HG02970 (cell line): ENCODE results near the gene AKAP12.

Experiments
- ATAC-seq: cut with Tn5 transposase; IDR thresholded peaks from one replicate; pipeline ENCODE4 v1.9.1; 2021; ENCODE audit warnings: mild to moderate bottlenecking, moderate library complexity, moderate number of reproducible peaks; ENCODE audit not compliant: unreplicated experiment, low FRiP score

AKAP12 gene

DNA sequence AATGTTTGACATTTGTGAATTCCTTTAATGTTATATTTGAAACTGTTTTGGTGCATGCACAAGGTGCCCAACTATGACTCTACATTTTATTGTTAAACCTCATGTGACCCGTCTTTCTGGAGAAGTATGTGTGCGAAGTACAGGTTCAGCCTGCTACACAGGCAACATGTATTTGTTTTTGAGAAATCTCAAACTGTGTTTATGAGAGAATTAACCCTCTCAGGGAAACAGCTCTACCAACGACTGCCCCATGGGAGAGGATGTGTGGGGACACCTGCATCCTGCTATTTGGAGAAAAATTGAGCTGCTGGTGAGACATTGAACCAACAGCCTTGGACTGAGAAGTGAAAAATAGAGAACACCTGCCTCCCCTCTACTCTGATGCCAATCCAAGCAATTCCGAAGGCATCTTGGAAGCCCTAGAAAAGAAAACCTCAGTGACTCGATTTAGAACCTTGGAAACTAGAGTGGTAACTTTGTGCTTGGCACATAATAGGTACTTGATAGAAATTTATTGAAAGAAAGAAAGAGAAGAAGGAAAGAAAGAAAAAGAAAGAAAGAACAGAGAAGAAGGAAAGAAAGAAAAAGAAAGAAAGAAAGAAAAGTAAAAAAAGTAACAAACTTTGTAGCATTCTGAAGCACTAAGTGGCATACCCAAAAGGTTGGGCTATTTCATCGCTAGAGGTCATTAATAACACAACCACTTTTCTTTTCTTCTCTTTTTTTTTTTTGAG lies 2.9 kb upstream of the AKAP12 start:
- no peak for ATAC-seq

DNA sequence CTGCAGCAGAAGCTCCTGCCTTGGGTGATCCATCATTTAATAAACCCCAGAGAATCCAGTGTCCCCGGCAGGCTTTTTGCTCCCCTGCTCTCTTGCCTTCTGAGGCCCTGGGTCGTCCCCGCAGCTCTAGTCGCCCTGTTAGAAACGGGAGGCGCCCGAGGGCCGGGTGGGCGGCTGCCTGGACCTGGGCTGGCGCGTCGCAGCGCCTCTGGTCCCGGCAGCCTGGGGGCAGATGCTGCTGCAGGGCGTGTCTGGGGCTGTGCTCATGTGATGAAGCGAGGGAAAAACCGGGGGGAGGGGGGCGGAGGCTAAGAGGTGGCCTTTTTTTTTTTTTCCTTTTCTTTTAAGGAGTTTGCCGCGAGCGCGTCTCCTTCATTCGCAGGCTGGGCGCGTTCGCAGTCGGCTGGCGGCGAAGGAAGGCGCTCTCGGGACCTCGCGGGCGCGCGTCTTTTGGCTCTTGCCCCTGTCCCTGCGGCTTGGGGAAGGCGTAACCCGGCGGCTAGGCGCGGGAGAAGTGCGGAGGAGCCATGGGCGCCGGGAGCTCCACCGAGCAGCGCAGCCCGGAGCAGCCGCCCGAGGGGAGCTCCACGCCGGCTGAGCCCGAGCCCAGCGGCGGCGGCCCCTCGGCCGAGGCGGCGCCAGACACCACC lies 394 bp downstream of the AKAP12 start:
- ATAC-seq: no peak

DNA sequence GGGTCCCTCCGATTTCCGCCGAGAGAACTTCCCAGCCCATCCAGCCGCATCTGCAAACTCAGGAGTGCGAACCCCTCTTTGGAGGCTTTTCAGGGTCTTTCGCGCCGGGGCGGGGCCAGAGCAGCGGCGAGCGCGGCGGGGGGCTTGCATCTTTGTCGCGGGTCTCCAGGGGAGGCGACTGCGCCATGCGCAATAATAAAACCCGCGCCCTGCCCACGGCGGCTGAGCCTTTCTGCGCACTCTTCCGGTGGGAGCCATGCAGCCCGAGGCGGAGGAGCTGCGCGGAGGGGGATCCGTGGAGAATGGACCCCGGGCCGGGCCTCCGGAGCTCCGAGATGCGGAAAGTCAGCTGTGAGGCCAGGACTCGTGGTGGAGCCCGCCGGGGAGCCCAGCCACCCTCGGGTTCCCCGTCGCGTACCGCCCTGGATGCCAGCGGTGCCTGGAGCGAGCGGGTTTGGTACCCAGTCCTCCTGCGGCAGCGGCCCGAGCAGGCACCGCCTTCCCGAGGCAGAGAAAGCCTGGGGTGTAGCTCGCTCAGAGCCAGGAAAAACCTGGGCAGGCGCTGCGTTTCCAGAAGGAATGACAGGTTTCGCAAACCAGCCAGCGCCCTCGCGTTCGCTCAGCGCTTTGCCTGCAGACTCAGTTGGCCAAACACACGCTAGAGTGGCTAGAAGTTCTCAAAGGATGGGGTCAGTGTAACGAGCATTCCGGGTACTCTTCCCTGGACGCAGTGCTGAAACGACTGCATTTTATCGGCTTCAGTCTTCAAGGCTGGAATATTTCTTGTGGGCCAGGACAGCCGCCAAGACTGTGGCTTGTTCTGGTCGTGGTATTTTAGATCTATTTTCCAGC lies 1.2 kb downstream of the AKAP12 start:
- no peak for ATAC-seq

DNA sequence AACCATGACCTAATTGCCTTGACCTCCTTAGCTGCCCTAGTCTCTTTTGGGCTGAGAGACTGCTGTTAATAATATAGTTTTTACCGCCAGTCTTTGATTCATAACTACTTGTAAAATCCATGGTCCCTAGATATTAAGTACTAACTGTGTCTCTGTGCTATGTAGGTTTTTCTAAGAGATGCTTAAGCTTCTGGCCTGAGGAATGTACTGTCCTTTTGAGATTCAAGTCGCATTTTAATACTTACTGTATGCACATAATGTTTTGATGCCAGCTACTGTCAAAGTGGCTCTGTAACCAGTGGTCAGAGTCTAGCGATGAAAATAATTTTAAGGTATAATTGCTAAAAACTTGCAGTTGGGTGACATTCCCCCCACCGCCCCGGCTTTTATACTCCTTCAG lies 2.1 kb downstream of the AKAP12 start:
- ATAC-seq: no peak

DNA sequence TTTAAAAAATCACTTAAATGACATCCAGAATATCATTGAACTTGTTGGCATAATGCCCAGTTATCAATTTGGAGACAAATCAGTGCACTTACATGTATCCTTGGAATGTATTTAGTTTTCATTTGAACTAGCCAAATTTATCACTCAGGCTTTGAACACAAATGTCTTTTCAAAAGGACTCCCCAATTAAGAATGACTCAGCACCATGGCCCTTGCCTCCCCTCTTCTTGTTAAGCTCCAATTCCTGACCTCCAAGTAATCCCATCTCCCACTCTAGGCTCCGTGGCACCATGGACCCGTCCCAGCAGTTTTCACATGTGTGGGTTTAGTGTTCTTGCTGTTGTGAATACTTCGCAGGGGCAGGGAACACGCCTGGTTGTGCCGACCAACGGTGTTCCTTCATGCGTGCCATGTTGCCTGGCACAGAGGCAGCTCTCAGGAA lies 2.7 kb downstream of the AKAP12 start:
- ATAC-seq: no peak

DNA sequence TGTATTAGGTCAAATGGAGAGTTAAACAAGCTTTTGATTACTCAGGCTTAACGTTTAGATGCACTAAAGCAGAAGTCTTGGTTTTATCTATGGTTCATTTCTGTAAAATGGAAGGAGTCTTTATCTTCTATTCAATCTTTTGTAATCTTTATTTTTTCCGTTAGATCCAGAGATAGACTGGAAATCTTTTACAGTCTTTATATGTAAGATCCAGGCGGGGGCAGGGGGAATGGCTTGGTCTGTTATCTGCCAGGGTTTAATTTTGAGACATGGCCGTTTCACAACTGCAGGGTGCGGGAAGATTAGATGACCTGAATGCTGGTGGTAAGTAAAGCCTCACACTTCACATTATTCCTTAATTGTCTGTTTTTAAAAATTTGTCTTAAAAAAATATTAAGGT lies 3.7 kb downstream of the AKAP12 start:
- no peak for ATAC-seq

DNA sequence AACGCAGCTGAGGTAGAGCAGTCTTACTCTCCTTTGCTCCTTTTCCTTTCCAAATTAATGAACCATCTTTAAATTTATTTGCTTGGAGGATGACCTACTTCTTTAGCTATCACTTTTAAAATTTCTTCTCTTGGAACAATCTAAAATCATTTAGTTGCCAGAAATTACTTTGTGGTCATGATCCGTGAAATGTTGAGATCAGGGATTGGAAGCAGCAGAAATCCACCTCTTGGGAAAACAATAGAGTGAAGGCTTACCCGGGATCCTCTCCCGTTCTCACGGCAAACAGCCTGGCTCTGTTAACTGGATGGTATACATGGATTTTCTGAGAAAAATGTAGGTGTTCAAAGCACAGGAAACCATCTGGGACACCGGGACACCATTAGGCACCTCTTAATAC lies 7.7 kb downstream of the AKAP12 start:
- no peak for ATAC-seq

DNA sequence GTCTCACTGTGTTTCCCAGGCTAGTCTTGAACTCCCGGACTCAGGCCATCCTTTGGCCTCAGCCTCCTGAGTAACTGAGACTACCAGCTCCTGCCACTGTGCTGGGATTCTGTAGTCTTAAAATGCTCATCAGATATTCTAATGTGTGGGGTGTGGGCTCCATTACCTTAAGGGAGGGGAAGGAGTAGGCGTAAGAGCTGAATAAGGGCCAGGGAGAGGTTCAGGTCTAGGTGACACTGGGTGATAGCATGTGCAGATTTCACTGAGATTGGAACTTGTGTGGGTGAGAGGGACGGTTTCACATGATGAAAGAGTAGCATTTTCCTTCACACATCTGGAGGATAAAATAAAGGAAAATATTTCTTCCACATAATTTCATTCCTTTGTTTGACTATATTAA lies 8.5 kb downstream of the AKAP12 start:
- ATAC-seq: no peak

DNA sequence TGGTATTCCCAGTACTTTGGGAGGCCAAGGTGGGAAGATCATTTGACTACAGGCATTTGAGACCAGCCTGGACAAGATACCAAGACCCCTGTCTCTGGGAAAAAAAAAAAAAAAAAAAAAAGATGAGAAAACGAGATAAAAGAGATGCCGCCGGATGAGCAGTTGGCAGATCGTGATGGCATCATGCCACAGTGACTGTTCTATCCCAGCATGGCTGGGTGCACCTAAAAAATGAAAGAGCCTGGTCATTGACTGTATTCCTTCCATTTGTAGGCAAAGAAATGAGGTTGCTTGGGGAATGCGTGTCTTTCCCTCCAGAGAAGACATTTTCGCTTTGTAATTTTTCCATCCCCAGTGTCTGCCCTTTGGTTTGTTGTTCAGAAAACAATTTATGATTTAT lies 12.9 kb downstream of the AKAP12 start:
- ATAC-seq: no peak

DNA sequence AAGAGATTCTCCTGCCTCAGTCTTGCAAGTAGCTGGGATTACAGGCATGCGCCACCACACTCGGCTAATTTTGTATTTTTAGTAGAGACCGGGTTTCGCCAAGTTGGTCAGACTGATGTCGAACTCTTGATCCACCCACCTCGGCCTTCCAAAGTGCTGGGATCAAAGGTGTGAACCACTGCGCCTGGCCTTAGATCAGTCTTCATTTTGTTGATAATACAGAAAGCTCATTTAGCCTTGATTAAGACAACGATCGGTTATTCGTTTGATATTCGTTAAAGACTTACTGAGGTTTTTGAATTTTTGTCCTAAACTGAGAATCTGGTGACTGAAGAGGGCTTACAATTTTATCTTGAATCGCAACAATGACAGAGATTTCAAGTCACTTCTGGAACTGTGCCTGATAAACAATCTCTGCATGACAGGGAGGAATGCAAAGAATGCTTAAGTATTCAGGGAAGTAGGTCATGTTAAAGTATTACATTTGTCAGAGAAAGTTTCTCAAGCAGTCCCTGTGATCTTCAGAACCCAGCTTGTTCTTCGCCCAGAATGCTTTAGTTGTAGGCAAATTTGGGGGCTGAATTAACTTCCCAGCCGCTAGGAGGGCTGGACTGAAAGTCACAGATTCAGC lies 14.8 kb downstream of the AKAP12 start:
- ATAC-seq: no peak

DNA sequence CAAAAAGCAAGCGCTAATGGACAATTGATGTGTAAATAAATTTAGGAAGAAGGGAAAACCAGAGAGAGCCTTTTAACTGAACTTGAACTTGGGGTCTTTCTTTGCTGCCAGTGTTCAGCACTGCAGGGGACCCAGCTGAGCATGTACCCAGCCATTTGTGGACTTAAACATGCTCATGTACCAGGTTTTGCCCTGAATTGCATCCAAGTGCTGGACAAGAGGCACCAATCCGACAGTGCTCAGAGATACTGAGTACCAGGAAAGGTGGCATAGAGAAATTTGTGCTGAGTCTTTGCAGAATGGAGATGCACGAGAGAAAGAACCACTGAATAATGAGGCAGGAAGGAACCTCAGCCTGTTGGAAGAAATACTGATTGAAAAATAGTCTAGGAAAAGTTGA lies 16.0 kb downstream of the AKAP12 start:
- no peak for ATAC-seq

DNA sequence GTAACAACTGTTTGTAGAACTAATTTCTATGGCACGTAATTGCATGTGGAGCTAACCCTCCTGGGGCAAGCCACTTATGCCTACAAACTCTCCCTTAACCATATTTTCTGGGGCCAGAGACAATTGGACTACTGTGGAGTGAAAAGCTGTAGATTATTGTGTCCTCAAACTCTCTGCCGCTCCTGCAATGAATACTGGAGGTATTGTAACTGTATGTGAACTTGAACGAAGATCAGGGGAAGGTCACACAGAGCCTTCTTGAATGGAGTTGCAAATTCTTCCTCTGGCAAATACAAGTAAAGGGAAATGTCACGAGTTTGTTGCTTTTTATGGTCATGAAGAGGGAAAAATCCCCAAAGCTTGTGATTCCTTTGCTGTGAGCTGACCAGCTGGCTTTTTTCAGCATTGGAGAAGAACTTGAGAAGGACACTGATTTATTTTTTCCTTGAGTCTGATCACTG lies 18.2 kb downstream of the AKAP12 start:
- ATAC-seq: no peak

DNA sequence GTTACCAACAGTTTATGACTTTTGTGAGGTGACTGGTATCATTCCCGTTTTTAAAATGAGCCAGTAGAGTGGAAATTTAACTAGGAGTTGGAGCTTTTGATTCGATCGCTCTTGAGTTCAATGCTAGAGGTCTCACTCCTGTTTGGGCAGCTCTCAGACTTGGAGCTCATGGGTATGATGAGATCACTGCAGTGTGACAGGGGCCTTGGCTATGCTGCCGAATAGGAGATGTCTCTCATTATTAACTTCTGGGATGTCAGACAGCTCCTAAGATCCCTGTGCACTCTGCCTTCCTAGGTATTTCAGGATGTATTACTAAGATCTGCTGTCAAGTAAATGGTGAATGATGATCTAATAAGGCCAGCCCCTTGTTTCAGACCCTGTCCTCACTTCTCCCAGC lies 20.4 kb downstream of the AKAP12 start:
- ATAC-seq: no peak

DNA sequence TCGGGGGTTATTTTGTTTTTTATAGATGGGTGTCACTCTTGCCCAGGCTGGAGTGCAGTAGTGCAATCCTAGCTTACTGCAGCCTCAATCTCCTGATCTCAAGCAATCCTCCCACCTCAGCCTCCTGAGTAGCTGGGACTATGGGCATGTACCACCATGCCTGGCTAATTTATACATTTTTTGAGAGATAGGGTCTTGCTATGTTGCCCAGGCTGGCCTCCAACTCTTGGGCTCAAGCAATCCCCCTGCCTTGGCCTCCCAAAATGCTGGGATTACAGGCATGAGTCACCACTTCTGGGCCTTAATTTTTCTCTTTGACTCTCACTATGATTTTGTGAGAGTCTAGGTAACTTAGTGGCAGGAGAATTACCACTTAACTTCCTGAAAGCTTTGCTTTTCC lies 23.3 kb downstream of the AKAP12 start:
- no peak for ATAC-seq

DNA sequence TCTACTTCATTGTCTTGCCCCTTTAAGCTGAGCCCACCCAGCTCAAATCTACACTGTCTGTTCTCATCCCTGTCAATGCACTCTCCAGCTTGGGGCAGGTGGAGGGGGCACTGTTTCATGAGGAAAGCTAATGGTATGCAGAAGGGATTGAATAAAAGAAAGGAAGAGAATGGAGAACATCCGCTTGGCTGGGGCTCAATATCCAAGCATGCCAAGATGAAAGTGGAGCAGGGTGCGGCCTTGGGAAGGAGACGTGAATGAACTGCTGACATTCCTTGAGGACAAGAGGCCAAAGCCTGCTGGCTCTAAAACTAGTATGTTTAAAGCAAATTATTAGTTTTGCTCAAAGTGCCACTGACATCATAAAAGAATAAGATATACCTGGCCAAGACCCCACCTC lies 24.2 kb downstream of the AKAP12 start:
- no peak for ATAC-seq

DNA sequence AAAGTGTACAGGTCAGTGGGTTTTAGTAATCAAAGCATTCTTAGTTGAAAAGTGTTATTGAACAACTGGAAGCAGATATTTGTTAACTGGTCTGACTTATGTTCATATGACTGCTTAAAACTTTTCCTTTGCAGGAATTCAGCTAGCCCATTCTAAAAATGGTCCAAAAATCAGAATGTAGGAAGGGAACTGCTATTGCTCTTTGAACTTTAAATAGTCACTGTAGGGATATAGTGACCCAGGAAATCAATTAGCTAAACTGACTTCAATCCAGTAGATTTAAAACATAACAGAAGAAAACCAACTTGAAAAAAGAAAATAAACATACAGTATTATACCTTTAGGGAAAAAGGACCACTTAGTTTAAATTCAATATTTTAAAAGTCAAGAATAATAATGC lies 25.5 kb downstream of the AKAP12 start:
- no peak for ATAC-seq

DNA sequence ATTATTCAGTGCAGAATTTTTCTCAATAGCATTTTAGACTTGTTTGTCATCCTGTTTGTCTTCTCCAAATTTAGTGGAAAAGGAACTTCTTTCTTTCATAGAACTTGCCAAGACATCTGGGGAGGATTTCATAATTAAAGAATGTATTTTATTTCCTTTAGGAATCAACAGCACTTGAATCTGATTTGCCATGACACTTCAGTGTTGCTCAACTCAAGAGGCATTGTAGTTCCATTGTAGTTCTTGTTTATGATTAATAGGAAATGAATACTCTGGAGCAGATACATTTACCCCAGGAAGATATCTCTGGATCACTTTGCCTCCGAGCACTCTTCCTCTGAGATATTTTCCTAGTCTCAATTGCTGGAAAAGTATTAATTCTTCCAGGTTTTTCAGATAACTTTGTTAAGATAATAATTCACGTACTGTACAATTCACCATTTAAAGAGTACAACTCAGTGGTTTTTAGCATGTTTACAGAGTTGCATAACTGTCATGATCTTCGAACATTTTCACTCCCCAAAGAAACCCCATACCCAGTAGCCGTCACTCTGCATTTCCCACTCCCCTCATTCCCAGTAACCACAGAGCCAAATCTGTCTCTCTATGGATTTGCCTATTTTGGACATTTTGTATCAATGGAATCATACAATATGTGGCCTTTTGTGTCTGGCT lies 29.7 kb downstream of the AKAP12 start:
- no peak for ATAC-seq

DNA sequence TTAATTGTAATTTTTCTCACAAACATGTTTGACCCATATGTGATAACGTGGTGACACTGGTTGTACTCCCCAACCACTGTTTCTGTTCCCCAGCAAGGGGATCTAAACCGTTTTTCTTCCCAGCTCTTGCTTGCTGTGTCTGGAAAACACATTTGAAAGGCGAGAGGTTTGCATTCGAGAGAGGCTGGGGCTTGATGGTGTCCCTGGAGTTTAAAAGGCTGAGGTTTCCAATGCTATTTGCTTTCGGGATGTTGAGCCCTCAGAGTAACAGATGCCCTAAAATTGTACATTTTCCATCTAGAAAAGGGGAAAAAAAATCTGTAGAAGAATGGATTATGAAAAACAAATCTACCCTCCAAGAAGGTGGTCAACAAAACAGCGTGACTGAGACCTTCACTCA lies 35.4 kb downstream of the AKAP12 start:
- ATAC-seq: no peak

DNA sequence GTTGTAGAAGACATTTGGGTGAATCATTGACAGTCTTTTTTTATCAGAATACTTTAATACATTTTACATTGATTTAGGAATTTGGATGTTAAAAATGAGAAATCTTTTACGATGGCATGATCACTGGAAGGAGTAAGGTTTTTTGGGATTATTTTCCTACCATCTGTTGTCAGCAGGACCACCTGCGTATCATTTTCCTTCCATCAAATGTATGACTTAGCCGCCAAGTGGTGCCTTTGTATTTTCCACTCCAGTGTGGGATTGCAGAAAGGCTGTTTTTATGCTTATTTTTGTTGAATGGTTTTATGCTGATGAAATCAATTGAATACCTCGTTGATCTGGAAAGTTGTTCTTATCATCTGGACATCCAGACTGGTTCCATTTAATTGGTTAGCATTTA lies 35.8 kb downstream of the AKAP12 start:
- no peak for ATAC-seq

DNA sequence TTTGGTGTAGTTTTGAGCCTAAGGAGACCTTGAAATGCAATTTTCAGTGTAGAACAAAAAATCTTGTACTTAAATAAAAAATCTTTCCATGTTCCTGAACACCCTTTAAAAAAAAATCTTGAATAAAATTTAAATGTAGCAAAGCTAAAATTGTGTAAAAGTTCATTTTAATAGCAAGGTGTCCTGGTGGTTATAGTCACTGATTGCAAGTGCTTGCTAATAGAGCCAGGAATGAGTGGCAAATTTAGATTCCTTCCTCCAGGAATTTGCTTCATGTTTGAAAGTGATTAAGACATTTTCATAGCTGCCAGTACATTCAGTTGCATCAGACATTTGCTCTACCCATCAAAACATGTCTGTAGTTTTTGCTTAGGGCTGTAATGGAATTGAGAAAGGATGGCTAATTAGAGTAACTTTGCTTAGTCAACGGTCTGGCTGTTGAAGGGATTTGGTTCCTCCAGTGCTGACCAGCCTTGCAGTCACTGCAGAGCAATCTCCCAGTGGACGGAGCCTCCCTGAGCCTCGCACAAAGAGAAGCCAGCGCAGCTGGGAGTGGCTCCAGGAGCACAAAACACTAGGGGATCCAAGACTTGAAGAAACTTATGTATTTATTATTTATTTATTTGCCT lies 36.5 kb downstream of the AKAP12 start:
- no peak for ATAC-seq
